K562 (cell line): ENCODE results near the gene INSL3. TPM values are rescaled to one million over a fixed set of nuclear protein-coding genes. Genes with fewer than 3 reads are reported as not detected.

Experiments used
- ADNP ChIP-seq: fragments of 200-800 bp; sonication (Bioruptor generic); IDR thresholded peaks from 2 replicates; pipeline ENCODE4 v1.6.1; 2016; ENCODE audit warnings: missing genetic modification characterization, missing compliant biosample characterization
- CTBP1 ChIP-seq: fragments of 450-650 bp; IDR thresholded peaks from 2 replicates; pipeline ENCODE4 v1.6.1; 2016; ENCODE audit warnings: borderline replicate concordance
- RB1 ChIP-seq: fragments of 450-650 bp; IDR thresholded peaks from 2 replicates; pipeline ENCODE4 v1.6.1; 2017; ENCODE audit warnings: low read depth, mild to moderate bottlenecking
- TAF9B ChIP-seq: fragments of 450-650 bp; IDR thresholded peaks from 2 replicates; pipeline ENCODE4 v1.6.1; 2018; ENCODE audit warnings: mild to moderate bottlenecking; ENCODE audit not compliant: partially characterized antibody
- TGIF2 ChIP-seq: sonication (generic); formaldehyde crosslinking; IDR thresholded peaks from 2 replicates; pipeline ENCODE4 v1.8.1; 2022; ENCODE audit warnings: mild to moderate bottlenecking, missing genetic modification reagents, moderate library complexity
- ZBTB26 ChIP-seq: fragments of 450-650 bp; formaldehyde crosslinking; IDR thresholded peaks from 2 replicates; pipeline ENCODE4 v1.4.0; 2022; ENCODE audit warnings: missing genetic modification characterization
- polyA plus RNA-seq, 8 experiments: library from polyadenylated mRNA; depleted of rRNA in 4 of 8; stranded (reverse) in 5 of 8; unstranded in 3 of 8; fragments of >200 nt; fragmentation: Nextera tagmentation in 2 of 8; fragmentation: Illumina TruSeq in 1 of 8; extraction: Ambion mirVana in 2 of 8; extraction: Trizol in 1 of 8; gene quantifications; 2 replicates each; pipeline versions ENCODE4 v1.2.1 to v1.2.3, GENCODE V29; 2011 to 2014; ENCODE audit warnings: inconsistent platforms in 1 of 8, missing spikeins in 1 of 8
- total RNA-seq, 7 experiments: library from RNA; depleted of rRNA in 6 of 7; stranded (reverse); fragments of >200 nt in 6 of 7; fragmentation: Illumina TruSeq in 2 of 7; extraction: Trizol in 2 of 7; gene quantifications; 2 replicates each; pipeline versions ENCODE4 v1.2.1 to v1.2.3, GENCODE V29; 2011 to 2021; ENCODE audit warnings: low replicate concordance in 1 of 7
- TF ChIP-seq, protein P1 (sequence below): fragments of 450-650 bp; formaldehyde crosslinking; IDR thresholded peaks from 2 replicates; pipeline ENCODE4 v1.4.0; 2020; ENCODE audit warnings: mild to moderate bottlenecking, moderate library complexity
- TF ChIP-seq, protein P2 (sequence below): fragments of 200-800 bp; sonication (Bioruptor generic); IDR thresholded peaks from 2 replicates; pipeline ENCODE4 v1.6.1; 2016; ENCODE audit warnings: missing genetic modification characterization, missing compliant biosample characterization

INSL3 gene
- total and polyA plus RNA-seq, 9 of the 15 experiments (the other 6 are each of a cell fraction or from before 2014, with no cell fraction given), result not detected

- TF ChIP-seq, protein P1, sequence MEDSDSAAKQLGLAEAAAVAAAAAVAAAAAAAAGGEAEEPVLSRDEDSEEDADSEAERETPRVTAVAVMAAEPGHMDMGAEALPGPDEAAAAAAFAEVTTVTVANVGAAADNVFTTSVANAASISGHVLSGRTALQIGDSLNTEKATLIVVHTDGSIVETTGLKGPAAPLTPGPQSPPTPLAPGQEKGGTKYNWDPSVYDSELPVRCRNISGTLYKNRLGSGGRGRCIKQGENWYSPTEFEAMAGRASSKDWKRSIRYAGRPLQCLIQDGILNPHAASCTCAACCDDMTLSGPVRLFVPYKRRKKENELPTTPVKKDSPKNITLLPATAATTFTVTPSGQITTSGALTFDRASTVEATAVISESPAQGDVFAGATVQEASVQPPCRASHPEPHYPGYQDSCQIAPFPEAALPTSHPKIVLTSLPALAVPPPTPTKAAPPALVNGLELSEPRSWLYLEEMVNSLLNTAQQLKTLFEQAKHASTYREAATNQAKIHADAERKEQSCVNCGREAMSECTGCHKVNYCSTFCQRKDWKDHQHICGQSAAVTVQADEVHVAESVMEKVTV, result no peak
- TF ChIP-seq, protein P2, sequence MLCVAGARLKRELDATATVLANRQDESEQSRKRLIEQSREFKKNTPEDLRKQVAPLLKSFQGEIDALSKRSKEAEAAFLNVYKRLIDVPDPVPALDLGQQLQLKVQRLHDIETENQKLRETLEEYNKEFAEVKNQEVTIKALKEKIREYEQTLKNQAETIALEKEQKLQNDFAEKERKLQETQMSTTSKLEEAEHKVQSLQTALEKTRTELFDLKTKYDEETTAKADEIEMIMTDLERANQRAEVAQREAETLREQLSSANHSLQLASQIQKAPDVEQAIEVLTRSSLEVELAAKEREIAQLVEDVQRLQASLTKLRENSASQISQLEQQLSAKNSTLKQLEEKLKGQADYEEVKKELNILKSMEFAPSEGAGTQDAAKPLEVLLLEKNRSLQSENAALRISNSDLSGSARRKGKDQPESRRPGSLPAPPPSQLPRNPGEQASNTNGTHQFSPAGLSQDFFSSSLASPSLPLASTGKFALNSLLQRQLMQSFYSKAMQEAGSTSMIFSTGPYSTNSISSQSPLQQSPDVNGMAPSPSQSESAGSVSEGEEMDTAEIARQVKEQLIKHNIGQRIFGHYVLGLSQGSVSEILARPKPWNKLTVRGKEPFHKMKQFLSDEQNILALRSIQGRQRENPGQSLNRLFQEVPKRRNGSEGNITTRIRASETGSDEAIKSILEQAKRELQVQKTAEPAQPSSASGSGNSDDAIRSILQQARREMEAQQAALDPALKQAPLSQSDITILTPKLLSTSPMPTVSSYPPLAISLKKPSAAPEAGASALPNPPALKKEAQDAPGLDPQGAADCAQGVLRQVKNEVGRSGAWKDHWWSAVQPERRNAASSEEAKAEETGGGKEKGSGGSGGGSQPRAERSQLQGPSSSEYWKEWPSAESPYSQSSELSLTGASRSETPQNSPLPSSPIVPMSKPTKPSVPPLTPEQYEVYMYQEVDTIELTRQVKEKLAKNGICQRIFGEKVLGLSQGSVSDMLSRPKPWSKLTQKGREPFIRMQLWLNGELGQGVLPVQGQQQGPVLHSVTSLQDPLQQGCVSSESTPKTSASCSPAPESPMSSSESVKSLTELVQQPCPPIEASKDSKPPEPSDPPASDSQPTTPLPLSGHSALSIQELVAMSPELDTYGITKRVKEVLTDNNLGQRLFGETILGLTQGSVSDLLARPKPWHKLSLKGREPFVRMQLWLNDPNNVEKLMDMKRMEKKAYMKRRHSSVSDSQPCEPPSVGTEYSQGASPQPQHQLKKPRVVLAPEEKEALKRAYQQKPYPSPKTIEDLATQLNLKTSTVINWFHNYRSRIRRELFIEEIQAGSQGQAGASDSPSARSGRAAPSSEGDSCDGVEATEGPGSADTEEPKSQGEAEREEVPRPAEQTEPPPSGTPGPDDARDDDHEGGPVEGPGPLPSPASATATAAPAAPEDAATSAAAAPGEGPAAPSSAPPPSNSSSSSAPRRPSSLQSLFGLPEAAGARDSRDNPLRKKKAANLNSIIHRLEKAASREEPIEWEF (CRISPR knock-in tag), result no peak
- no peak for TF ChIP-seq CTBP1
- no peak for TF ChIP-seq ADNP (tag)
- TF ChIP-seq TAF9B, result no peak
- no peak for TF ChIP-seq ZBTB26 (CRISPR knock-in tag)
- no peak for TF ChIP-seq RB1
- no peak for TF ChIP-seq TGIF2 (CRISPR knock-in tag)
Measured at GRCh38 chr19:17841371-17841809, 20.1 kb upstream of the INSL3 start (continued).
